Rectal smooth muscle tissue (tissue), 1 donor: ENCODE measurements around the gene VWF.

ENCODE experiments used
- H3K27ac ChIP-seq: one replicate; pipeline ENCODE4 v1.7.0; 2013; ENCODE audit warnings: low read depth, low read length, inconsistent platforms
- H3K27me3 ChIP-seq: one replicate; pipeline ENCODE4 v1.7.0; 2013; ENCODE audit warnings: low read length; ENCODE audit not compliant: control insufficient read depth, insufficient read depth
- H3K36me3 ChIP-seq: one replicate; pipeline ENCODE4 v1.7.0; 2013; ENCODE audit warnings: low read length; ENCODE audit not compliant: control insufficient read depth, insufficient read depth
- H3K4me1 ChIP-seq: one replicate; pipeline ENCODE4 v1.7.0; 2013; ENCODE audit warnings: low read length; ENCODE audit not compliant: control insufficient read depth, insufficient read depth
- H3K4me3 ChIP-seq: one replicate; pipeline ENCODE4 v1.7.0; 2013; ENCODE audit warnings: low read length
- H3K9ac ChIP-seq: one replicate; pipeline ENCODE4 v1.7.0; 2013; ENCODE audit warnings: low read length

Gene VWF

GRCh38 chr12:6078398-6079096 is 45.9 kb downstream of the VWF start:
- Histone ChIP-seq H3K27me3 (no peaks in the 10 kb centered on the region), H3K9ac (no peak overlapping the region), H3K27ac (no peak overlapping the region)

GRCh38 chr12:6077692-6078083 is 46.8 kb downstream of the VWF start:
- peaks cover 3% of the 10 kb centered on the region for H3K4me1 ChIP-seq
- H3K27ac ChIP-seq, result no peak overlapping the region
- no peak overlapping the region for H3K9ac ChIP-seq
- H3K4me3 ChIP-seq, result no peak overlapping the region
- H3K36me3 ChIP-seq, result no peaks in the 10 kb centered on the region
- no peaks in the 10 kb centered on the region for H3K27me3 ChIP-seq

More at GRCh38 chr12:6078398-6079096, 45.9 kb downstream of the VWF start:
- no peaks in the 10 kb centered on the region for H3K36me3 ChIP-seq
- H3K4me3 ChIP-seq, result no peak overlapping the region
- H3K4me1 ChIP-seq, result peaks cover 9% of the 10 kb centered on the region

- Histone ChIP-seq H3K27me3 (no peaks in the 10 kb centered on the region), H3K9ac (no peak overlapping the region), H3K4me3 (no peak overlapping the region), H3K4me1 (no peaks in the 10 kb centered on the region), H3K36me3 (no peaks in the 10 kb centered on the region), H3K27ac (no peak overlapping the region)
Measured at GRCh38 chr12:6076776-6077691, 47.4 kb downstream of the VWF start.

GRCh38 chr12:6076346-6076745 is 48.1 kb downstream of the VWF start:
- H3K36me3 ChIP-seq, result no peaks in the 10 kb centered on the region
- H3K9ac ChIP-seq, result no peak overlapping the region
- H3K4me3 ChIP-seq, result no peak overlapping the region
- no peaks in the 10 kb centered on the region for H3K4me1 ChIP-seq
- H3K27me3 ChIP-seq, result no peaks in the 10 kb centered on the region
- no peak overlapping the region for H3K27ac ChIP-seq

- Histone ChIP-seq H3K27ac (no peak overlapping the region), H3K27me3 (no peaks in the 10 kb centered on the region), H3K4me1 (no peaks in the 10 kb centered on the region), H3K9ac (no peak overlapping the region), H3K36me3 (no peaks in the 10 kb centered on the region), H3K4me3 (peak overlapping the region; percentile 34)
Measured at GRCh38 chr12:6074979-6075585, 49.4 kb downstream of the VWF start.

GRCh38 chr12:6074427-6074826 is 50.0 kb downstream of the VWF start:
- Histone ChIP-seq H3K4me3 (no peak overlapping the region), H3K27ac (no peak overlapping the region), H3K9ac (no peak overlapping the region), H3K4me1 (no peaks in the 10 kb centered on the region), H3K36me3 (no peaks in the 10 kb centered on the region), H3K27me3 (no peaks in the 10 kb centered on the region)

GRCh38 chr12:6073426-6073825 is 51.0 kb downstream of the VWF start:
- Histone ChIP-seq H3K9ac (no peak overlapping the region), H3K36me3 (no peaks in the 10 kb centered on the region), H3K4me3 (no peak overlapping the region), H3K4me1 (no peaks in the 10 kb centered on the region), H3K27me3 (no peaks in the 10 kb centered on the region), H3K27ac (no peak overlapping the region)

- no peaks in the 10 kb centered on the region for H3K4me1 ChIP-seq
- no peak overlapping the region for H3K27ac ChIP-seq
- H3K9ac ChIP-seq, result no peak overlapping the region
- H3K36me3 ChIP-seq, result no peaks in the 10 kb centered on the region
- H3K4me3 ChIP-seq, result no peak overlapping the region
- no peaks in the 10 kb centered on the region for H3K27me3 ChIP-seq
Measured at GRCh38 chr12:6072302-6072752, 52.1 kb downstream of the VWF start.

GRCh38 chr12:6071589-6071988 is 52.9 kb downstream of the VWF start:
- Histone ChIP-seq H3K4me1 (no peaks in the 10 kb centered on the region), H3K4me3 (no peak overlapping the region), H3K27me3 (no peaks in the 10 kb centered on the region), H3K36me3 (no peaks in the 10 kb centered on the region), H3K27ac (no peak overlapping the region), H3K9ac (no peak overlapping the region)

- Histone ChIP-seq H3K36me3 (no peaks in the 10 kb centered on the region), H3K27ac (no peak overlapping the region), H3K4me3 (no peak overlapping the region), H3K27me3 (no peaks in the 10 kb centered on the region), H3K9ac (no peak overlapping the region), H3K4me1 (no peaks in the 10 kb centered on the region)
Measured at GRCh38 chr12:6070472-6071257, 53.8 kb downstream of the VWF start.

GRCh38 chr12:6069437-6070093 is 54.9 kb downstream of the VWF start:
- no peak overlapping the region for H3K9ac ChIP-seq
- no peak overlapping the region for H3K27ac ChIP-seq
- no peaks in the 10 kb centered on the region for H3K36me3 ChIP-seq
- H3K4me1 ChIP-seq, result no peaks in the 10 kb centered on the region
- no peak overlapping the region for H3K4me3 ChIP-seq
- no peaks in the 10 kb centered on the region for H3K27me3 ChIP-seq
